ENCODE data around the gene TAX1BP1.
"Not testable (repeated sequence)": the region's sequence is repeated elsewhere in the genome, so short reads cannot be mapped to it uniquely, and the experiment has no call there.

Gene TAX1BP1

GRCh38 chr7:27740449-27741086, 606 bp downstream of the TAX1BP1 start:
- peak; percentile 69 for DNase-seq

DNA sequence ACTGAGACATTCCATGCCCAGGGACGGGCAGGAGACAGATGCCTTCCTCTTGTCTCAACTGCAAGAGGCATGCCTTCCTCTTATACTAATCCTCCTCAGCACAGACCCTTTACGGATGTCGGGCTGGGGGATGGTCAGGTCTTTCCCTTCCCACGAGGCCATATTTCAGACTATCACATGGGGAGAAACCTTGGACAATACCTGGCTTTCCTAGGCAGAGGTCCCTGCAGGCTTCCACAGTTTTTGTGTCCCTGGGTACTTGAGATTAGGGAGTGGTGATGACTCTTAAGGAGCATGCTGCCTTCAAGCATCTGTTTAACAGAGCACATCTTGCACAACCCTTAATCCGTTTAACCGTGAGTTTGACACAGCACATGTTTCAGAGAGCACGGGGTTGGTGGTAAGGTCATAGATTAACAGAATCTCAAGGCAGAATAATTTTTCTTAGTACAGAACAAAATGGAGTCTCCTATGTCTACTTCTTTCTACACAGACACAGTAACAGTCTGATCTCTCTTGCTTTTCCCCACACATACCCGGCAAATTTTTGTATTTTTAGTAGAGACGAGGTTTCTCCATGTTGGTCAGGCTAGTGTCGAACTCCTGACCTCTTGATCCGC, 2.2 kb downstream of the TAX1BP1 start:
- DNase-seq = not testable (repeated sequence)

GRCh38 chr7:27745064-27745583, 5.2 kb downstream of the TAX1BP1 start:
- DNase-seq = no peak

DNA sequence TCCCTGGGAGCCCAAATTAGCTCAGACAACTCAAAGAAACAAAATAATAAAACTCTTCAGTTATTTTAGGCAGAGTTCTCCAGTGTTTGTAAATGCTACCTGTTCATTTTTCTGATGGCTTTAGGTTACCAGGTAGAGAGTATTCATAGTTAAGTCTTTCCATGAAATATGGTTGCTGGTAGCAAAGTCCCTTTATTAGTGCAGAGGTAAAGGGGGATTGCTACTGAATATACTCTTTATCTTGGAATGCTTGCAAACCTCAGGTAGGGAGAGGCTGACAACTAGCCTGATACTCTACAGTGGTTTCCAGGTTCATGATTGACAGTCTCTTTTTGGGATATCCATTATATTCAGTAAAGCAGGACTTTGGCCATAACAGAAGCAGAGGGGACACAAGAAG, 6.5 kb downstream of the TAX1BP1 start:
- no peak for DNase-seq

GRCh38 chr7:27746978-27747377, 7.0 kb downstream of the TAX1BP1 start:
- no peak for DNase-seq

GRCh38 chr7:27747589-27748368, 7.8 kb downstream of the TAX1BP1 start:
- DNase-seq = no peak

DNA sequence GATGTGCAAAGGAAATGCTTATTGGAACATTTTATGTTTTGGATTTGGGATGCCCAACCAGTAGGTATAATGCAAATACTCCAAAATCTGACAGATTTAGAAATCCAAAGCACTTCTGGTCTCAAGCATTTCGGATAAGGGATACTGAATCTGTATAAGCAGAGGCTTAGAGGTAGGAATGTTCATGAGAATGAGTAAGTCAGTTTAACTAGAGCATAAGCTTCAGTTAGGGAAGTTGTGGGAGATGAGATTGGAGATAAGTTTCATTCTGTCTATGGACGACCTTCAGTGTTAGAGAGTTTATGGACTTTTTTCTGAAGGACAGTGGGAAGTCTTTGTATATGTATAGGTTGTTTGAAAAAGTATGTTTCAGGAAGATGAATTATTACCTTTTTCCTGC, 10.4 kb downstream of the TAX1BP1 start:
- DNase-seq = no peak

DNA sequence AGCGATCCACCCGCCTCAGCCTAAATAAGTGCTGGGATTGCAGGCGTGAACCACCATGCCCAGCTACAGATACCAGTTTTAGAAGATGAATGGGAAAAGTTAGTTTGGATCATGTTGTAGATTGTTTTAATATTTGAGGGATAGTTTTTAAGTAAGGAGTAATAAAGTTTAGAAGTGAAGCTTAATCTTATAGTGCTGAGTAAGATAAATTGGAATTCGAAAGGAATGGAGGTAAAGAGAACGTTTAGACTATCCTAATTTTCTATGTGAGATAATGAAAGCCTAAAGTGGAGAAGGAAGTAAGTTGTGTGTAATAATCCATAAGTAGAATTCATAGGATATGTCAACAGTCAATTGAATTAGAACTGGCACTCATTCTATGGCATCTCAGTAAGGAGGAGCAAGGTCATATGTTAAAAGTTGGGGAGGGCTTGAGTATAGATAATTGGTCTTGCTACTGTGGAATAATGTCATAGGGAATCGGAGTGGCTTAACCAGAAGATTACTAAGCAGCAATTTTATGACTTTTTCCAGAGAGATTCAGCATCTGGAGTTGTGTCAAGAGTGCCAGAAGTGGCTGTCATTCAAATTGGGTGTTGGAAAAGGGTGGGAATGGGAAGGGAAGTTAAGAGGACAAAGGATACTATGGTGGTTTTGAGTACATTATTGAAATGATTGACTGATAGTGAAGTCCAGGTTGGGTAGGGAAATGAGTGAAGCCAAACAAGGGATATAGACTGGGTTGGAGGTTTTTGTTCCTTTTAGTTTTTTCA, 12.1 kb downstream of the TAX1BP1 start:
- no peak for DNase-seq

DNA sequence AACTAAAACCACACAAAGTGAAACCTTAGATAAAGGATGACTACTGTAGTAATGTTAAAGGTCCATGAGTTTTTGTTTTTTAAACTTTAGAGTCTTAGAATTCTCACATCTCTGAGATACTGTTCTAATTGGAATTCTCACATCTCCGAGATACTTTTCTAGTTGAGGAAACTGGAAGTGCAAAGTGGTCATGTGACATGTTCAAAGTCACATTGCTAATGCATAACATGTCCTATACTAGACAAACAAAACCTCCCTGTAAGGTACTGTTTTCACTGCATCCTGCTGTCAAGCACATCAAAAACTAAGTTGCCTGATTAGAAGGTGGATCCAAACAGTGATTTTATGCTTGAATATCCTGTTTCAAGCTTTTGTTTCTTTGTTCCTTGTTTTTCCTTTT, 13.9 kb downstream of the TAX1BP1 start:
- DNase-seq = no peak

DNA sequence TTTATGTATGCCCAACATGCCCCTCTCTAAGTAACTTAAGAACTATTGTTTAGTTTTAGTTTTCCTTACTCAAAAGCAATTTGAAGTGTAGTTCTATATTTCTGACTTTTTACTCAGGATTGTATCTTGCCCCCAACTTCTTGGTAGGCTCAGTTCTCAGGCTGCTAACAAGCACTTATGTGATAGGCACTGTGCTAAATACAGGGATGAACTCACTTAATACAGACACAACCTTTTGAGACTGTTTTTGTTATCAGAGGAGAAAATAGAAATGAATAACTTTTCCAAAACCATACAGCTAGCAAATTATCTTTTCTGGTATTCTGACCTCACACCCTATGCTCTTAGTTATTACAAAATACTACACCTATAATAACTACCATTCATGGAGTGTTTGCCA, 16.3 kb downstream of the TAX1BP1 start:
- no peak for DNase-seq

DNA sequence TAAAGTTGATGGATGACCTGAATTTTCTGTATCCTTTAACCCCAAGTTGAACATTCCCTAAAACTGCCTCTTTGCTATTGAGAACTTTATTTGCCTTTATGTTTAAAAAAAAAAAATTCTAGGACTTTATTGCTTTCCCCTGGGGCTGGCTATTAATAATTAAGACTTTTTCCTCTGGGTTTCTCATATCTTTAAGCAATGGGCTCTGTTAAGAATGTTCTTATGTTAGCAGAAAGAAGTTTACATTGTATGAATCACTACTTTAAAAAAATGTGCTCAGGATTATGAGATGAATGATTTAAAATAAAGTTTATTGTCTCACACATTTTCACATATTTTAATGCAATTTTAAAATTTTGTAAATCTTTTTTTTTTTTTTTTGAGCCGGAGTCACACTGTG, 19.5 kb downstream of the TAX1BP1 start:
- DNase-seq = no peak

DNA sequence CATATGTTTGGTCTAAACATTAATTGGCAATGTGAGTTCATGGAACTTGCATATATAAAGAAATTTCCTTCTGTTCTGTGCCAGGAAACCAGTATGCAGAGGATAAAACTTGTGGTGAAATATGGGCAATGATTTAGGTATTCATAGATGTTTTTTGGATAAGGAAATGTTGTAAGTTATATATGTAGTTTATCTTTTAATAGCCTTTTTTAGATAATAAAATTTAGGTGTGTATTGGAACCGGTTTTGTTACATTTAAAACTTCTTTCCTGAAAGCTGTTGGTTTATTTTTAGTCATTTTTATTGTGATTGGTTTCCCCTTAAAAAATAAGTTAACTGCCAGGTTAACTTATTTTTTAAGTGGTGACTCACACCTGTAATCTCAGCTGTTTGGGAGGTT, 22.1 kb downstream of the TAX1BP1 start:
- DNase-seq = no peak

GRCh38 chr7:27763983-27764508, 24.1 kb downstream of the TAX1BP1 start:
- no peak for DNase-seq

DNA sequence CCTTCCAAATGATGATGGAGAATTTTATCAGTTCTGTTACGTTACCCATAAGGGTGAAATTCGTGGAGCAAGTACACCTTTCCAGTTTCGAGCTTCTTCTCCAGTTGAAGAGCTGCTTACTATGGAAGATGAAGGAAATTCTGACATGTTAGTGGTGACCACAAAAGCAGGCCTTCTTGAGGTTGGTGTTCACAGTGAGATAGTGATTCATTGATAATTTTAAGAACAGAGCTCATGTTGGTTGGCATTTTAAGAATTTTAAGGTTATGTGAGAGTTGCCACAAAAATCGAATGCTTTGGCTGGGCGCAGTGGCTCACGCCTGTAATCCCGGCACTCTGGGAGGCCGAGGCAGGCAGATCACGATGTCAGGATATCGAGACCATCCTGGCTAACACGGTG, 25.9 kb downstream of the TAX1BP1 start:
- DNase-seq = no peak

GRCh38 chr7:27767374-27767773, 27.4 kb downstream of the TAX1BP1 start:
- DNase-seq = no peak

DNA sequence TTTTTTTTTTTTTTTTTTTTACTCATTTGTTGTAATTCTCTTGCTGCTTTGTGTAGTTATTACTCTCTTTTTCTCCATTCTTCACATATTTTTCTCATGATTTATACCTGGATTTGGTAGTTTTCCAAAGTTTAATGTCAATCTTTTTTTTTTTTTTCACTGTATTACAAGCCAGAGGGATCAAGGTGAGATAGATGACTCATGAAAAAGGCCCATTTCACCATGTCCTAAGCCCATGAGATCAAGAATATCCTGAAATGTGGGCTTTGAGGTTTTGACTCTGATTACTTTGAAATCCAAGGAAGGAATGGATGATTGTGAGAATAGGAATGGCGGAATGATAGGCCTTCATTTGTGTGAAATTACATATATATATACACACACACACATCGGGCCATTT, 31.1 kb downstream of the TAX1BP1 start:
- DNase-seq = no peak

DNA sequence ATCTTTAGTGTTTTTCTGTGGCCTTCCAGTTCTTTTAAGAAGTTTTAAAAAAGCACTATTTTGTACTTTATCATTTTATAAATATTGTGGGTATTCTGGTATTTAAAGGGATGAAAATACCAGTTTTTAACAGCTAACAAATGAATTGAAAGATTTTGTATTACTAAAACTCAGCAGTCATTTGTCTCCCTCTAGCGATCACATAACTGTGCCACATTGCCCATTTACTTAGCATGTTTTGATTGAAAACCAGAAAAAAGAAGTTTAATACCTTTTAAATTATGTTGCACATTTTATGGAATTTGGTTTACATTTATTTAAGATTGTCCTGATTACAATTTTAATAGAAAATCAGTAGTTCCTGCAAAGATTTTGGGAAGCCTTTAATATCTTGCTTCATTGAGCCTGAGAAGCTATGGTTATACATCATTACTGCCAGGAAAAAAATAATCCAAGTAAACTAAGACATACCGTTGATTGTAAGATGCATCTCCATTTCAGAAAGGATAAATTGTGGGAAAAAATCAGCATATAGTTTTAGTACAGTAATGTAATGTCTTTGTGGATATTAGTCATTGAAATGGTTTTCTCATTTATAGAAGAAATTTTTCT, 34.9 kb downstream of the TAX1BP1 start:
- DNase-seq = no peak

DNA sequence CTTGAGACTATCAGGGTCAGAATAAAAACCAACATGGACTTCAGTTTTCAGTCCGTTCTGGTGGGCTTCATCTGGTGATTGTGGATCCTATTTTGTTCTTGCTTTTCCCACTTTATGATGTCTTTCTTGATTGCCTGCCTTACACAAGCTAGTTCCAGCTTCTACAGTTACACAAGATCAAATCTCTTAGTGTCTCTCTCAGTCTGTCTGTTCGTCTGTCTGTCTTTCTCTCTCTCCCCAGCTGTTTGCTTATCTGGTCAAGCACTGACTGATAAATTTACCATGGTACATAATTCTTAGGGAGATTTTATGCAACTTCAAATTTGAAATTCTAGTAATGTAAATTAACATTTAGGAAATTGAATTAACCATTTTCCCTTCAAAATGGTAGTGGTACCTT, 35.8 kb downstream of the TAX1BP1 start:
- no peak for DNase-seq

DNA sequence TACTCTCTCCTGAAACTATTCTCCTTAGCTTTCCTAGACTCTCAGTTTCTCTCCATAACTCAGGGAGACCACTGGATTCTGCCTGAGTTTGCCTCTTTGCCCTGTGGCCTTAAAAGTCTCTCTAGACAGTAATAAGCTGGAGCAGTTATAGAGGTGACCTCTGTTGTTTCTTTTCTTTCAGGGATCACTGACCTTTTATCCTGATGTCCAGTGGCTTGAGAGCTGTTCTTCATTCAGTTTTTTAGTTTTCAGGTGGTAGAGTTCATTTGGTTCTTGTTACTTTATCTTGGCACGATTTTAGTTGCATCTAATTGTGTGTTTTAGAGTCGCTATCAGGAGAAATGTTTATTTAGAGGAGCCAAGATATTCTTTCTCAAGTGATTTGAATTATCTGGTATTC, 37.7 kb downstream of the TAX1BP1 start:
- DNase-seq = no peak

GRCh38 chr7:27779873-27780272, 39.9 kb downstream of the TAX1BP1 start:
- DNase-seq = no peak

- no peak for DNase-seq
Measured at GRCh38 chr7:27781188-27781587, 41.2 kb downstream of the TAX1BP1 start.

DNA sequence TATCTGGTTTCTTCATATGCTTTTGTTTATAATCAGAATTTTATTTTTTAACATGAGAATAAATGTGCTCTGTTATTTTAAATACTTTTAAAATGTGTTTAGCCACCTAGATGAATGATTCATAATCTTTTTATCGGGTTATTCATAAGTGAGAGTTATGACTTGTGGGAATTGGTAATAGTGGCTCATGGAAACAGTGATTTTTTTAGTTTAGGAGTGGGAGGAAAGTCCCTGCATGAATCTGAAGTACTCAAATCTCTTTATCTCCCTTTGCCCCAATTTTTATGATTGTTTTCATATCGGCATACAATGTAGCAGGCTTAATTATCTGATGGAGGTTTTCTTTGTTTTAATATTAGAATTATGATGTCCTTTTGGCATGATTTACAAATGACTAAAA, 42.9 kb downstream of the TAX1BP1 start:
- no peak for DNase-seq

All from NCI-H2081 treated with DMSO at 0.1 percent for 48 hours (cell line).